Measurements from ENCODE around the gene TMEM179. TPM values are rescaled to one million over a fixed set of nuclear protein-coding genes. Genes with fewer than 3 reads are reported as not detected.

TMEM179 gene
- total and polyA plus RNA-seq, 2 donors (not counting 3 experiments of a cell fraction or from before 2014, with no cell fraction given) = 0.14 TPM; not detected in 1

DNA sequence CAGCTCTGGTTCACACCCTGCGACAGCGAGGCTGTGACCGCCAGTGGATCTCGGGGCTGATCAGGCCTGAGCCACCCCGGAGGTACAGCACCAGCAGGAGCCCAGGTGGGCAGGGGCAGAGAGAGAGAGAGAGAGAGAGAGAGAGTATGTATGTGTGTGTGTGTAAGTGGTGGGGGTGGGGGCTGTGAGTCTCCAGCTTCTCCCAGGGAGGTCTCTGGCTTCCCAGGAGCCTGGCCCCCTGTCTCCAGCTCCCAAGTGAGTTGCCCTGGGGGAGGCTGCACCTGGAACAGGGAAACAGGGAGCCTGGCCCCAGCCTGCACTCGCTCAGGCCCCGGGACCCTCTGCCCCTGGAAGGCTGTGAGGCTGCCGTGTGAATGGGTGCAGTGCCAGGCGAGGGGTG, 23.1 kb downstream of the TMEM179 start:
- no peak overlapping the region for H3K4me3 ChIP-seq (replicated peaks in 1 of 3; ENCODE audit: insufficient read depth in 1 of 3, low read depth in 1 of 3, low read length in 3 of 3)
- H3K9me3 ChIP-seq (replicated peaks; ENCODE audit: control insufficient read depth, insufficient read depth, low read length) = no peaks in the 10 kb centered on the region
- no peaks in the 10 kb centered on the region for H3K9me1 ChIP-seq (replicated peaks; ENCODE audit: control insufficient read depth, extremely low read depth, insufficient read depth, low read length)
- H3K27ac ChIP-seq (ENCODE audit: insufficient read depth, low read depth, low read length) = no peak overlapping the region
- ChIA-PET CTCF (interaction anchor here (1.6 kb wide), 1 partner anchor 17 kb away, joined by 3 read pairs; no protein-coding TSS in a partner anchor), POLR2A (no interaction called here)
- no peaks in the 10 kb centered on the region for H3K79me2 ChIP-seq (ENCODE audit: control insufficient read depth, insufficient read depth, low read length)
- no peak for FAIRE-seq
- H3K36me3 ChIP-seq (ENCODE audit: control insufficient read depth in 2 of 2, extremely low read depth in 1 of 2, insufficient read depth in 2 of 2, low read length in 2 of 2) = no peaks in the 10 kb centered on the region
- no TSS peak for BruUV-seq (replicated peaks)
- no peaks in the 10 kb centered on the region for H4K20me1 ChIP-seq (replicated peaks; ENCODE audit: control insufficient read depth, extremely low read depth, insufficient read depth, low read length)
- no peak overlapping the region for H3K9ac ChIP-seq (replicated peaks; ENCODE audit: extremely low read depth, insufficient read depth, low read length)
- H3K4me2 ChIP-seq (ENCODE audit: insufficient read depth, low read length) = no peak overlapping the region
- DNase-seq (ENCODE audit: low read depth, low spot score) = no peak
- H3K27me3 ChIP-seq (ENCODE audit: control insufficient read depth in 2 of 2, insufficient read depth in 2 of 2, low read length in 2 of 2) = no peaks in the 10 kb centered on the region
- intact Hi-C loops (cut with micrococcal nuclease) = no loop called here
- H2AFZ ChIP-seq (ENCODE audit: low read depth, low read length) = no peak overlapping the region
- H3K4me1 ChIP-seq (ENCODE audit: control insufficient read depth, extremely low read depth, insufficient read depth, low read length) = no peaks in the 10 kb centered on the region
- dilution Hi-C loops (cut with MboI; ENCODE audit: extremely low pct_ligation_motif_present, low sequenced_read_pairs) = no loop called here
- no peak for TF ChIP-seq JUN (IDR thresholded peaks at IDR 0.05; ENCODE audit: borderline replicate concordance, insufficient read depth, insufficient read length, low read depth)
- no peak for TF ChIP-seq MYC (IDR thresholded peaks at IDR 0.05; ENCODE audit: low read depth, low read length)
- no peak for TF ChIP-seq FOS (IDR thresholded peaks at IDR 0.05; ENCODE audit: borderline replicate concordance, insufficient read depth, low read length)
- no peak for TF ChIP-seq EZH2 (IDR thresholded peaks at IDR 0.05; ENCODE audit: borderline replicate concordance, low read depth, low read length, severe bottlenecking)
- TF ChIP-seq, protein P1, sequence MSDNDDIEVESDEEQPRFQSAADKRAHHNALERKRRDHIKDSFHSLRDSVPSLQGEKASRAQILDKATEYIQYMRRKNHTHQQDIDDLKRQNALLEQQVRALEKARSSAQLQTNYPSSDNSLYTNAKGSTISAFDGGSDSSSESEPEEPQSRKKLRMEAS (IDR thresholded peaks at IDR 0.05; ENCODE audit: insufficient read depth, insufficient read length) = no peak
- no peak for TF ChIP-seq GATA2 (IDR thresholded peaks at IDR 0.05; ENCODE audit: insufficient read depth, insufficient read length, low read depth, low read length)

DNA sequence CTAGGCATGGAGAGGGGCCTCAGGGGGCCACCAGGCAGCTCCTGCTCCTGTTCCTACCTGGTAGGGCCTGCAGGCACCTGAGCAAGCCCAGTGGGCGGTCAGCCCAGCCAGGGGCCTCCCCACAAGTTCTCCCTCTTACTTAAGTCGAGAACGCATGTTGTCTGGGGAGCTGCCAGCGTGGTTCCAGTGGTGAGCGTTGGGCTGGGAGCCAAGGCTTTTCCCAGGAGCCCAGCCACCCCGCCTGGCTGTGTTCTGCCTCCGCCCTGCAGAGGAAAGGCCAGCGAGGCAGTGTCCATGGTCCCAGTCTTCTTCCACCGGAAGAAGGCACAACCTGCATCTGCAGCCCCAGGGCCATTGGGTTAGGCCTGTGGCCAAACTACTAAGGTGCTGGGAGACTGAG, 23.6 kb downstream of the TMEM179 start:
- Histone ChIP-seq H3K36me3 (ENCODE audit: control insufficient read depth in 2 of 2, extremely low read depth in 1 of 2, insufficient read depth in 2 of 2, low read length in 2 of 2) (no peaks in the 10 kb centered on the region), H2AFZ (ENCODE audit: low read depth, low read length) (no peak overlapping the region), H3K9me1 (replicated peaks; ENCODE audit: control insufficient read depth, extremely low read depth, insufficient read depth, low read length) (no peaks in the 10 kb centered on the region), H3K4me3 (replicated peaks in 1 of 3; ENCODE audit: insufficient read depth in 1 of 3, low read depth in 1 of 3, low read length in 3 of 3) (no peak overlapping the region), H3K9me3 (replicated peaks; ENCODE audit: control insufficient read depth, insufficient read depth, low read length) (no peaks in the 10 kb centered on the region), H3K79me2 (ENCODE audit: control insufficient read depth, insufficient read depth, low read length) (no peaks in the 10 kb centered on the region), H3K27ac (ENCODE audit: insufficient read depth, low read depth, low read length) (no peak overlapping the region), H4K20me1 (replicated peaks; ENCODE audit: control insufficient read depth, extremely low read depth, insufficient read depth, low read length) (no peaks in the 10 kb centered on the region), H3K4me1 (ENCODE audit: control insufficient read depth, extremely low read depth, insufficient read depth, low read length) (no peaks in the 10 kb centered on the region), H3K27me3 (ENCODE audit: control insufficient read depth in 2 of 2, insufficient read depth in 2 of 2, low read length in 2 of 2) (no peaks in the 10 kb centered on the region), H3K9ac (replicated peaks; ENCODE audit: extremely low read depth, insufficient read depth, low read length) (no peak overlapping the region), H3K4me2 (ENCODE audit: insufficient read depth, low read length) (no peak overlapping the region)
- DNase-seq (ENCODE audit: low read depth, low spot score) (no peak), FAIRE-seq (no peak)
- CTCF ChIA-PET = no interaction called here
- BruUV-seq (replicated peaks) = no TSS peak
- POLR2A ChIA-PET = no interaction called here
- TF ChIP-seq GATA2 (IDR thresholded peaks at IDR 0.05; ENCODE audit: insufficient read depth, insufficient read length, low read depth, low read length) (no peak), POLR2A (IDR thresholded peaks at IDR 0.05; ENCODE audit: low read depth, low read length) (no peak), MYC (IDR thresholded peaks at IDR 0.05; ENCODE audit: low read depth, low read length) (no peak), EZH2 (IDR thresholded peaks at IDR 0.05; ENCODE audit: borderline replicate concordance, low read depth, low read length, severe bottlenecking) (no peak), JUN (IDR thresholded peaks at IDR 0.05; ENCODE audit: borderline replicate concordance, insufficient read depth, insufficient read length, low read depth) (no peak), POLR2AphosphoS5 (IDR thresholded peaks at IDR 0.05; ENCODE audit: insufficient read depth, low read depth, low read length) (no peak), FOS (IDR thresholded peaks at IDR 0.05; ENCODE audit: borderline replicate concordance, insufficient read depth, low read length) (no peak)
- TF ChIP-seq, protein P2, sequence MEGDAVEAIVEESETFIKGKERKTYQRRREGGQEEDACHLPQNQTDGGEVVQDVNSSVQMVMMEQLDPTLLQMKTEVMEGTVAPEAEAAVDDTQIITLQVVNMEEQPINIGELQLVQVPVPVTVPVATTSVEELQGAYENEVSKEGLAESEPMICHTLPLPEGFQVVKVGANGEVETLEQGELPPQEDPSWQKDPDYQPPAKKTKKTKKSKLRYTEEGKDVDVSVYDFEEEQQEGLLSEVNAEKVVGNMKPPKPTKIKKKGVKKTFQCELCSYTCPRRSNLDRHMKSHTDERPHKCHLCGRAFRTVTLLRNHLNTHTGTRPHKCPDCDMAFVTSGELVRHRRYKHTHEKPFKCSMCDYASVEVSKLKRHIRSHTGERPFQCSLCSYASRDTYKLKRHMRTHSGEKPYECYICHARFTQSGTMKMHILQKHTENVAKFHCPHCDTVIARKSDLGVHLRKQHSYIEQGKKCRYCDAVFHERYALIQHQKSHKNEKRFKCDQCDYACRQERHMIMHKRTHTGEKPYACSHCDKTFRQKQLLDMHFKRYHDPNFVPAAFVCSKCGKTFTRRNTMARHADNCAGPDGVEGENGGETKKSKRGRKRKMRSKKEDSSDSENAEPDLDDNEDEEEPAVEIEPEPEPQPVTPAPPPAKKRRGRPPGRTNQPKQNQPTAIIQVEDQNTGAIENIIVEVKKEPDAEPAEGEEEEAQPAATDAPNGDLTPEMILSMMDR (IDR thresholded peaks at IDR 0.05; ENCODE audit: extremely low read depth in 1 of 2, insufficient read depth in 1 of 2, low read depth in 1 of 2, low read length in 2 of 2) = no peak
- TF ChIP-seq, protein P1 (IDR thresholded peaks at IDR 0.05; ENCODE audit: insufficient read depth, insufficient read length) = no peak
- dilution Hi-C loops (cut with MboI; ENCODE audit: extremely low pct_ligation_motif_present, low sequenced_read_pairs) (no loop called here), intact Hi-C loops (cut with micrococcal nuclease) (no loop called here)

Measured in endothelial cell of umbilical vein (primary cell).